Smooth muscle cell (in vitro differentiated cells): ENCODE results near the gene DPPA3. TPM values are rescaled to one million over a fixed set of nuclear protein-coding genes. Genes with fewer than 3 reads are reported as not detected.
"Not testable (repeated sequence)": the region's sequence is repeated elsewhere in the genome, so short reads cannot be mapped to it uniquely, and the experiment has no call there.

Experiments used
- DNase-seq: peaks from one replicate; lab custom pipeline; 2025; ENCODE audit not compliant: unreplicated experiment; lab: John Stamatoyannopoulos, UW
- H2AFZ ChIP-seq: fragments of 200-600 bp; sonication (generic); 2 replicates; pipeline ENCODE4 v1.6.0; 2016; ENCODE audit warnings: antibody characterized with exemption, low read depth, mild to moderate bottlenecking
- H3F3A ChIP-seq: fragments of 200-600 bp; sonication (generic); 2 replicates; pipeline ENCODE4 v1.6.0; 2017; ENCODE audit warnings: antibody characterized with exemption, low read depth
- H3K27ac ChIP-seq: fragments of 200-600 bp; sonication (generic); 2 replicates; pipeline ENCODE4 v1.5.1; 2016; ENCODE audit warnings: low read depth, mild to moderate bottlenecking
- H3K27me3 ChIP-seq: fragments of 200-600 bp; sonication (generic); 2 replicates; pipeline ENCODE4 v1.6.1; 2016; ENCODE audit warnings: low read depth, mild to moderate bottlenecking
- H3K36me3 ChIP-seq: fragments of 200-600 bp; sonication (generic); 2 replicates; pipeline ENCODE4 v1.5.1; 2016; ENCODE audit warnings: low read depth
- H3K4me1 ChIP-seq: fragments of 200-600 bp; sonication (generic); 2 replicates; pipeline ENCODE4 v1.5.1; 2016; ENCODE audit warnings: low read depth
- H3K4me2 ChIP-seq: fragments of 200-600 bp; sonication (generic); 2 replicates; pipeline ENCODE4 v1.6.0; 2016; ENCODE audit warnings: mild to moderate bottlenecking
- H3K4me3 ChIP-seq: fragments of 200-600 bp; sonication (generic); 2 replicates; pipeline ENCODE4 v1.5.1; 2016; ENCODE audit warnings: mild to moderate bottlenecking
- H3K79me2 ChIP-seq: fragments of 200-600 bp; sonication (generic); 2 replicates; pipeline ENCODE4 v1.6.0; 2016; ENCODE audit warnings: low read depth, mild to moderate bottlenecking
- H3K9ac ChIP-seq: fragments of 200-600 bp; sonication (generic); 2 replicates; pipeline ENCODE4 v1.6.0; 2016; ENCODE audit warnings: low read depth
- H3K9me3 ChIP-seq: fragments of 200-600 bp; sonication (generic); replicated peaks from 2 replicates; pipeline ENCODE4 v1.5.1; 2016; ENCODE audit warnings: low read depth
- H4K20me1 ChIP-seq: fragments of 200-600 bp; sonication (generic); 2 replicates; pipeline ENCODE4 v1.6.0; 2016; ENCODE audit warnings: low read depth
- CTCF ChIP-seq: fragments of 200-600 bp; sonication (generic); IDR thresholded peaks from 2 replicates; pipeline ENCODE4 v1.5.1; 2017; ENCODE audit warnings: borderline replicate concordance, mild to moderate bottlenecking, antibody characterized with exemption; ENCODE audit not compliant: insufficient read depth, poor library complexity, severe bottlenecking
- WGBS: methylation state at CpG from one replicate; pipeline ENCODE4 v1.1.7; 2016; ENCODE audit warnings: low lambda C conversion rate; 5-methylcytosine and 5-hydroxymethylcytosine counted together
- polyA plus RNA-seq: library from polyadenylated mRNA; unstranded; fragments of >200 nt; fragmentation: Nextera tagmentation; extraction: Ambion mirVana; gene quantifications from 2 replicates; pipeline ENCODE4 v1.2.1, GENCODE V29; 2016
- total RNA-seq: library from RNA; depleted of rRNA; stranded (reverse); fragments of >200 nt; gene quantifications from 2 replicates; pipeline ENCODE4 v1.2.3, GENCODE V29; 2014

Gene DPPA3
- total and polyA plus RNA-seq, 2 experiments from 2014 or later = not detected

DNA sequence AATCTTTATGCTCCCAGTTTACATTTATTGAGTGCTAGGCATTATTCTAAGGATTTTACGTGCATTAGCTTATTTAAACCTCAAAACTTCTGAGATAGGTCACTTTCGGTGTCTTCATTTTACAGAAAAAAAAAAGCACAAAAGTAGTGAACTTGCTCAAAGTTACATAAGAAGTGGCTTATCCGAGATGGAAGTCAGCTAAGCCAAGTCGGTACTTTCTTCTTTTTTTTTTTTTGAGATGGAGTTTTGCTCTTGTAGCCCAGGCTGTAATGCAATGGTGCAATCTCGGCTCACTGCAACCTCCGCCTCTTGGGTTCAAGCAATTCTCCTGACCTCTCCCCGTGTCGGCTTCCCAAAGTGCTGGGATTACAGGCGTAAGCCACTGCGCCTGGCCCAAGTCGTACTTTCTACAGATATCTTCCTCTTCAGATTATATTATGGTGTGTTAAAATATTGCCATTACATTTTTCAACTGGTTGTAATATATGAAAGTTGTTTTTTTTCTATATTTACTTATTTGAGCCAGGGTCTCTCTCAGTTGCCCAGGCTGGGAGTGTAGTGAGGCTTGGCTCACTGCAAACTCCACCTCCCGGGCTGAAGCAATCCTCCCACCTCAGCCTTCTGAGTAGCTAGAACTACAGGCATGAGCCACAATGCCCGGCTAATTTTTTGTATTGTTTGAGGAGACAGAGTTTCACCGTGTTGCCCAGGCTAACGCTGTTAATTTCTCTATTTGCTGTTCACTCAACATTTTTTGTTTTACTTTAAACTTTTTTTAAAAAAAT is 8.9 kb downstream of the DPPA3 start:
- no peaks in the 10 kb centered on the region for H3K4me1 ChIP-seq
- H3K9me3 ChIP-seq = no peaks in the 10 kb centered on the region
- no peaks in the 10 kb centered on the region for H3K36me3 ChIP-seq
- no peak overlapping the region for H3K9ac ChIP-seq
- DNase-seq = no peak
- H3K4me3 ChIP-seq = no peak overlapping the region
- TF ChIP-seq CTCF = no peak
- no peaks in the 10 kb centered on the region for H3F3A ChIP-seq
- no peak overlapping the region for H3K4me2 ChIP-seq
- no peaks in the 10 kb centered on the region for H4K20me1 ChIP-seq
- no peaks in the 10 kb centered on the region for H3K79me2 ChIP-seq
- H3K27ac ChIP-seq = no peak overlapping the region
- WGBS = 60% methylated on average over 15 of the region's 15 CpGs
- H3K27me3 ChIP-seq = no peaks in the 10 kb centered on the region
- H2AFZ ChIP-seq = no peak overlapping the region

- Histone ChIP-seq H3K36me3 (no peaks in the 10 kb centered on the region), H3K79me2 (no peaks in the 10 kb centered on the region), H3K4me3 (no peak overlapping the region), H3K4me1 (no peaks in the 10 kb centered on the region), H3K9me3 (no peaks in the 10 kb centered on the region), H4K20me1 (no peaks in the 10 kb centered on the region), H2AFZ (no peak overlapping the region), H3K27ac (no peak overlapping the region), H3K9ac (no peak overlapping the region), H3K4me2 (no peak overlapping the region), H3F3A (no peaks in the 10 kb centered on the region), H3K27me3 (no peaks in the 10 kb centered on the region)
- no peak for DNase-seq
- WGBS = 66% methylated on average over 3 of the region's 3 CpGs
- no peak for TF ChIP-seq CTCF
Measured at GRCh38 chr12:7723926-7724325, 12.7 kb downstream of the DPPA3 start.

- Histone ChIP-seq H3K4me1 (peaks cover 10% of the 10 kb centered on the region), H3K4me2 (no peak overlapping the region), H3K27me3 (no peaks in the 10 kb centered on the region), H3K27ac (no peak overlapping the region), H3F3A (peaks cover 10% of the 10 kb centered on the region), H3K36me3 (no peaks in the 10 kb centered on the region), H4K20me1 (no peaks in the 10 kb centered on the region), H3K9me3 (no peaks in the 10 kb centered on the region), H3K9ac (no peak overlapping the region), H3K4me3 (no peak overlapping the region), H3K79me2 (no peaks in the 10 kb centered on the region), H2AFZ (no peak overlapping the region)
- no peak for TF ChIP-seq CTCF
- no peak for DNase-seq
- WGBS = 82% methylated on average over 4 of the region's 4 CpGs
Measured at GRCh38 chr12:7729746-7730145, 18.5 kb downstream of the DPPA3 start.

DNA sequence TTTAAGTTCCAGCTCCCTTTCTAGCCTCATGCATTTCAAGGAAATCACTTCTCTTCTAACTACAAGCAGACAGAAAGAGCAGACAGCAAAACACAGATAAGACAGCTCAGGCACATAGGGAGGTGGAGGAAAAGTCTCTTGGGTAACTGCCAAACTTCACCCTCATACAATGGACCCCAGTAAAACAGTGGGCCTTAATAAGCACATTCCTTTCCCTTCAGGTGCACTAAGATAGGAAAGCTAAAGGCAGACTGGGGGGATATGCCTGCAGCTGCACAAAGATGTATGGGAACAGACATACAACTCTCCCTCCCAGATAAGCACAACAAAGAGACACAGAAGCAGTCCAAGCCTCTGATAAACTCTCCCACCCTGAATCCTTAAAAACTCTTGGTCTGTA is 19.8 kb downstream of the DPPA3 start:
- H3K27ac ChIP-seq = peak overlapping the region; percentile 15
- DNase-seq = not testable (repeated sequence)

More for the DNA sequence above, 19.8 kb downstream of the DPPA3 start:
- not testable (repeated sequence) for H3K27me3 ChIP-seq, H3K4me3 ChIP-seq, H3K9me3 ChIP-seq, H3K79me2 ChIP-seq, H4K20me1 ChIP-seq, H3K9ac ChIP-seq, H3F3A ChIP-seq, H2AFZ ChIP-seq, H3K36me3 ChIP-seq
- H3K4me1 ChIP-seq = peaks cover 10% of the 10 kb centered on the region
- H3K4me2 ChIP-seq = peak overlapping the region; percentile 75
